Activated naive CD8-positive, alpha-beta T cell treated with anti-CD3 and anti-CD28 coated beads, Interleukin-2, amount 10 ng/mL, durations not matched to agents 7 days and 5 days (primary cell): ENCODE data around the gene ZNF335. TPM values are rescaled to one million over a fixed set of nuclear protein-coding genes. Genes with fewer than 3 reads are reported as not detected.

Experiments used
- ATAC-seq: fragments of 150-1000 bp; cut with Tn5 transposase; one replicate; pipeline ENCODE4 v1.10.0; 2021; ENCODE audit warnings: low read depth, moderate library complexity
- POLR2A ChIA-PET: fragments of 350-600 bp; sonication (Branson Sonifier 250); formaldehyde crosslinking; loops from one replicate; lab custom pipeline; 2021; ENCODE audit warnings: antibody characterized with exemption; lab: Charles Lee
- DNase-seq: peaks from one replicate; pipeline ENCODE4 v3.0.0; 2021
- H3K27ac Mint-ChIP-seq: one replicate; pipeline ENCODE4 v1.8.0; 2022; ENCODE audit warnings: mild to moderate bottlenecking, mixed read lengths
- H3K27me3 Mint-ChIP-seq: one replicate; pipeline ENCODE4 v1.8.0; 2022; ENCODE audit warnings: mild to moderate bottlenecking, moderate library complexity, mixed read lengths
- H3K36me3 Mint-ChIP-seq: one replicate; pipeline ENCODE4 v1.8.0; 2021; ENCODE audit warnings: mild to moderate bottlenecking, mixed read lengths
- H3K4me1 Mint-ChIP-seq: one replicate; pipeline ENCODE4 v1.8.0; 2021; ENCODE audit warnings: mixed read lengths
- H3K4me3 Mint-ChIP-seq: one replicate; pipeline ENCODE4 v1.8.0; 2022; ENCODE audit warnings: mild to moderate bottlenecking, moderate library complexity, mixed read lengths
- H3K9me3 Mint-ChIP-seq: one replicate; pipeline ENCODE4 v1.8.0; 2021; ENCODE audit warnings: mixed read lengths
- total RNA-seq, 2 experiments: library from RNA; stranded (reverse); gene quantifications; one replicate each; pipeline ENCODE4 v1.2.3, GENCODE V29; 2021

The ZNF335 gene
- total RNA-seq, 2 experiments from 2014 or later = 43.3 to 43.7 TPM

GRCh38 chr20:45950330-45950646, 21.7 kb downstream of the ZNF335 start:
- POLR2A ChIA-PET = interaction anchor here (1.2 to 1.9 kb wide), 3 partner anchors 13 to 60 kb away, joined by 4 read pairs; partner anchors contain the start of genes CTSA and NEURL2
- peaks cover 13% of the 10 kb centered on the region for H3K36me3 Mint-ChIP-seq
- H3K27ac Mint-ChIP-seq = no peak overlapping the region
- DNase-seq (no peak), ATAC-seq (no peak)
- H3K4me3 Mint-ChIP-seq = no peak overlapping the region
- H3K27me3 Mint-ChIP-seq = no peaks in the 10 kb centered on the region
- H3K4me1 Mint-ChIP-seq = peaks cover 1% of the 10 kb centered on the region
- H3K9me3 Mint-ChIP-seq = no peaks in the 10 kb centered on the region

- H3K4me3 Mint-ChIP-seq = no peak overlapping the region
- ATAC-seq = no peak
- no peak for DNase-seq
- peaks cover 13% of the 10 kb centered on the region for H3K36me3 Mint-ChIP-seq
- H3K27ac Mint-ChIP-seq = no peak overlapping the region
- POLR2A ChIA-PET = interaction anchor here (0.9 to 2.3 kb wide), 6 partner anchors 12 to 59 kb away, joined by 3 to 20 read pairs (median 4); partner anchors contain the start of genes CTSA, NEURL2 and PCIF1
- H3K9me3 Mint-ChIP-seq = no peaks in the 10 kb centered on the region
- H3K4me1 Mint-ChIP-seq = peaks cover 1% of the 10 kb centered on the region
- no peaks in the 10 kb centered on the region for H3K27me3 Mint-ChIP-seq
Observed at GRCh38 chr20:45949542-45950329, 22.3 kb downstream of the ZNF335 start.

- no peak overlapping the region for H3K27ac Mint-ChIP-seq
- POLR2A ChIA-PET = interaction anchor here (0.9 to 2.3 kb wide), 3 partner anchors 13 to 25 kb away, joined by 3 to 20 read pairs (median 9); partner anchors contain the start of gene PCIF1
Observed at GRCh38 chr20:45948742-45949541, 23.1 kb downstream of the ZNF335 start.

GRCh38 chr20:45948261-45948733, 23.7 kb downstream of the ZNF335 start:
- H3K36me3 Mint-ChIP-seq = peaks cover 18% of the 10 kb centered on the region
- H3K4me3 Mint-ChIP-seq = no peak overlapping the region

More at GRCh38 chr20:45948742-45949541, 23.1 kb downstream of the ZNF335 start:
- Mint-ChIP-seq H3K36me3 (peaks cover 17% of the 10 kb centered on the region), H3K9me3 (no peaks in the 10 kb centered on the region), H3K4me1 (peaks cover 1% of the 10 kb centered on the region), H3K4me3 (no peak overlapping the region), H3K27me3 (no peaks in the 10 kb centered on the region)
- ATAC-seq (no peak), DNase-seq (no peak)

GRCh38 chr20:45947110-45947866, 24.7 kb downstream of the ZNF335 start:
- Mint-ChIP-seq H3K36me3 (peaks cover 17% of the 10 kb centered on the region), H3K4me1 (peaks cover 1% of the 10 kb centered on the region), H3K4me3 (no peak overlapping the region), H3K27ac (no peak overlapping the region), H3K27me3 (no peaks in the 10 kb centered on the region), H3K9me3 (no peaks in the 10 kb centered on the region)
- POLR2A ChIA-PET = interaction anchor here (2.1 to 3.1 kb wide), 3 partner anchors 13 to 14 kb away, joined by 9 to 22 read pairs (median 20); partner anchors contain the start of gene PCIF1
- DNase-seq (no peak), ATAC-seq (no peak)

More at GRCh38 chr20:45948261-45948733, 23.7 kb downstream of the ZNF335 start:
- POLR2A ChIA-PET = interaction anchor here (0.9 to 2.3 kb wide), 3 partner anchors 13 to 25 kb away, joined by 3 to 20 read pairs (median 9); partner anchors contain the start of gene PCIF1
- Mint-ChIP-seq H3K27me3 (no peaks in the 10 kb centered on the region), H3K9me3 (no peaks in the 10 kb centered on the region), H3K27ac (peak overlapping the region; percentile 48), H3K4me1 (peaks cover 1% of the 10 kb centered on the region)
- DNase-seq = no peak
- no peak for ATAC-seq

GRCh38 chr20:45946149-45946970, 25.6 kb downstream of the ZNF335 start:
- Mint-ChIP-seq H3K4me3 (no peak overlapping the region), H3K9me3 (no peaks in the 10 kb centered on the region), H3K36me3 (peaks cover 17% of the 10 kb centered on the region), H3K4me1 (peaks cover 1% of the 10 kb centered on the region), H3K27ac (peak overlapping the region; percentile 59), H3K27me3 (no peaks in the 10 kb centered on the region)
- POLR2A ChIA-PET = interaction anchor here (3.1 kb wide), 1 partner anchor 12 kb away, joined by 22 read pairs; the partner anchor contains the start of gene PCIF1
- ATAC-seq (peak; percentile 20), DNase-seq (no peak)

GRCh38 chr20:45945678-45946148, 26.3 kb downstream of the ZNF335 start:
- POLR2A ChIA-PET = interaction anchor here (1.6 to 3.1 kb wide), 2 partner anchors 12 to 16 kb away, joined by 4 to 22 read pairs; partner anchors contain the start of gene PCIF1

GRCh38 chr20:45944965-45945677, 26.9 kb downstream of the ZNF335 start:
- Mint-ChIP-seq H3K9me3 (no peaks in the 10 kb centered on the region), H3K4me3 (no peak overlapping the region), H3K27ac (no peak overlapping the region), H3K27me3 (no peaks in the 10 kb centered on the region), H3K4me1 (peaks cover 1% of the 10 kb centered on the region), H3K36me3 (peaks cover 17% of the 10 kb centered on the region)
- ATAC-seq = no peak
- DNase-seq = no peak
- POLR2A ChIA-PET = interaction anchor here (1.6 to 3.1 kb wide), 2 partner anchors 11 to 17 kb away, joined by 4 to 22 read pairs; partner anchors contain the start of gene PCIF1

More at GRCh38 chr20:45945678-45946148, 26.3 kb downstream of the ZNF335 start:
- H3K36me3 Mint-ChIP-seq = peaks cover 17% of the 10 kb centered on the region
- no peak overlapping the region for H3K4me3 Mint-ChIP-seq
- peaks cover 1% of the 10 kb centered on the region for H3K4me1 Mint-ChIP-seq
- no peak for DNase-seq
- H3K27me3 Mint-ChIP-seq = no peaks in the 10 kb centered on the region
- no peak for ATAC-seq
- no peaks in the 10 kb centered on the region for H3K9me3 Mint-ChIP-seq
- H3K27ac Mint-ChIP-seq = no peak overlapping the region

GRCh38 chr20:45944151-45944964, 27.6 kb downstream of the ZNF335 start:
- POLR2A ChIA-PET = interaction anchor here (1.6 to 3.1 kb wide), 2 partner anchors 10 to 18 kb away, joined by 4 to 22 read pairs; partner anchors contain the start of gene PCIF1
- no peak overlapping the region for H3K4me3 Mint-ChIP-seq
- DNase-seq = no peak
- peak overlapping the region; percentile 32 for H3K27ac Mint-ChIP-seq
- H3K27me3 Mint-ChIP-seq = no peaks in the 10 kb centered on the region
- no peaks in the 10 kb centered on the region for H3K9me3 Mint-ChIP-seq
- H3K36me3 Mint-ChIP-seq = peaks cover 18% of the 10 kb centered on the region
- ATAC-seq = no peak
- peaks cover 1% of the 10 kb centered on the region for H3K4me1 Mint-ChIP-seq

GRCh38 chr20:45943613-45944012, 28.4 kb downstream of the ZNF335 start:
- H3K36me3 Mint-ChIP-seq = peaks cover 13% of the 10 kb centered on the region
- ATAC-seq (no peak), DNase-seq (no peak)
- no peak overlapping the region for H3K4me3 Mint-ChIP-seq
- peaks cover 1% of the 10 kb centered on the region for H3K4me1 Mint-ChIP-seq
- no peaks in the 10 kb centered on the region for H3K27me3 Mint-ChIP-seq
- H3K9me3 Mint-ChIP-seq = no peaks in the 10 kb centered on the region
- POLR2A ChIA-PET = interaction anchor here (1.5 kb wide), 1 partner anchor 9 kb away, joined by 3 read pairs; no protein-coding TSS in a partner anchor
- H3K27ac Mint-ChIP-seq = peak overlapping the region; percentile 32
